Dendritic cell treated with granulocyte-macrophage colony-stimulating factor and Interleukin-4, amounts not matched to agents 40 ng/mL and 50 ng/mL, for 4 days (primary cell): ENCODE results near the gene KHDC3L.
"Not testable (repeated sequence)": the region's sequence is repeated elsewhere in the genome, so short reads cannot be mapped to it uniquely, and the experiment has no call there.

ENCODE experiments used
- H3K27ac Mint-ChIP-seq: one replicate; pipeline ENCODE4 v1.8.0; 2022; ENCODE audit warnings: mild to moderate bottlenecking, mixed read lengths
- H3K27me3 Mint-ChIP-seq: one replicate; pipeline ENCODE4 v1.8.0; 2022; ENCODE audit warnings: mild to moderate bottlenecking, mixed read lengths
- H3K36me3 Mint-ChIP-seq: one replicate; pipeline ENCODE4 v1.8.0; 2022; ENCODE audit warnings: low read depth, mixed read lengths
- H3K4me1 Mint-ChIP-seq: one replicate; pipeline ENCODE4 v1.8.0; 2022; ENCODE audit warnings: low read depth, mixed read lengths
- H3K4me3 Mint-ChIP-seq: one replicate; pipeline ENCODE4 v1.8.0; 2022; ENCODE audit warnings: mild to moderate bottlenecking, moderate library complexity, mixed read lengths
- H3K9me3 Mint-ChIP-seq: one replicate; pipeline ENCODE4 v1.8.0; 2022; ENCODE audit warnings: mixed read lengths
- intact Hi-C: fragments of 100-400 bp; cut with micrococcal nuclease; formaldehyde crosslinking; loops from one replicate; pipeline ENCODE4 v1.15.0; 2022

The KHDC3L gene

GRCh38 chr6:73382462-73383113 lies 20.1 kb downstream of the KHDC3L start:
- no peak overlapping the region for H3K27ac Mint-ChIP-seq
- H3K36me3 Mint-ChIP-seq = no peaks in the 10 kb centered on the region
- H3K4me3 Mint-ChIP-seq = no peak overlapping the region
- no peaks in the 10 kb centered on the region for H3K4me1 Mint-ChIP-seq
- H3K27me3 Mint-ChIP-seq = no peaks in the 10 kb centered on the region
- intact Hi-C loops = no loop called here
- H3K9me3 Mint-ChIP-seq = no peaks in the 10 kb centered on the region

GRCh38 chr6:73388433-73388799 lies 26.0 kb downstream of the KHDC3L start:
- Mint-ChIP-seq H3K27me3 (no peaks in the 10 kb centered on the region), H3K36me3 (no peaks in the 10 kb centered on the region), H3K4me1 (peaks cover 14% of the 10 kb centered on the region), H3K9me3 (no peaks in the 10 kb centered on the region), H3K27ac (peak overlapping the region; percentile 84), H3K4me3 (peak overlapping the region; percentile 79)
- intact Hi-C loops = loop anchor here (5.0 kb wide), 1 partner anchor 101 kb away; no protein-coding TSS in a partner anchor

- Mint-ChIP-seq H3K4me3 (peak overlapping the region; percentile 79), H3K4me1 (peaks cover 14% of the 10 kb centered on the region), H3K27me3 (no peaks in the 10 kb centered on the region), H3K27ac (peak overlapping the region; percentile 84), H3K36me3 (no peaks in the 10 kb centered on the region), H3K9me3 (no peaks in the 10 kb centered on the region)
- intact Hi-C loops = loop anchor here (5.0 kb wide), 1 partner anchor 102 kb away; no protein-coding TSS in a partner anchor
These were observed 26.5 kb downstream of the KHDC3L start for GRCh38 chr6:73388800-73389512.

- Mint-ChIP-seq H3K9me3 (peaks cover 4% of the 10 kb centered on the region), H3K27me3 (peaks cover 1% of the 10 kb centered on the region), H3K36me3 (peaks cover 4% of the 10 kb centered on the region), H3K4me3 (no peak overlapping the region), H3K27ac (no peak overlapping the region), H3K4me1 (peaks cover 17% of the 10 kb centered on the region)
- intact Hi-C loops = loop anchor here (5.0 kb wide), 1 partner anchor 103 kb away; no protein-coding TSS in a partner anchor
These were observed 27.4 kb downstream of the KHDC3L start for GRCh38 chr6:73389854-73390253.

GRCh38 chr6:73391675-73392074 lies 29.2 kb downstream of the KHDC3L start:
- peaks cover 8% of the 10 kb centered on the region for H3K9me3 Mint-ChIP-seq
- H3K27me3 Mint-ChIP-seq = peaks cover 4% of the 10 kb centered on the region
- H3K4me1 Mint-ChIP-seq = peaks cover 18% of the 10 kb centered on the region
- intact Hi-C loops = no loop called here
- H3K4me3 Mint-ChIP-seq = no peak overlapping the region
- H3K27ac Mint-ChIP-seq = no peak overlapping the region
- peaks cover 6% of the 10 kb centered on the region for H3K36me3 Mint-ChIP-seq

- H3K4me3 Mint-ChIP-seq, H3K27ac Mint-ChIP-seq, H3K9me3 Mint-ChIP-seq, H3K36me3 Mint-ChIP-seq, intact Hi-C loops, H3K27me3 Mint-ChIP-seq: not testable (repeated sequence)
- peaks cover 18% of the 10 kb centered on the region for H3K4me1 Mint-ChIP-seq
These were observed 29.7 kb downstream of the KHDC3L start for GRCh38 chr6:73392188-73392587.

GRCh38 chr6:73393278-73393677 lies 30.8 kb downstream of the KHDC3L start:
- Mint-ChIP-seq H3K4me1 (peaks cover 17% of the 10 kb centered on the region), H3K9me3 (peaks cover 8% of the 10 kb centered on the region), H3K4me3 (no peak overlapping the region), H3K27ac (no peak overlapping the region), H3K36me3 (peaks cover 6% of the 10 kb centered on the region), H3K27me3 (peaks cover 4% of the 10 kb centered on the region)
- intact Hi-C loops = no loop called here

- Mint-ChIP-seq H3K27ac (peak within 1 kb of the TSS; percentile 89), H3K4me3 (peak within 1 kb of the TSS; percentile 81), H3K27me3 (peaks cover 4% of the 10 kb centered on the region), H3K36me3 (peaks cover 6% of the 10 kb centered on the region), H3K9me3 (peaks cover 8% of the 10 kb centered on the region), H3K4me1 (peaks cover 4% of the 10 kb centered on the region)
- intact Hi-C loops = no loop called here
These were observed 32.3 kb downstream of the KHDC3L start, which contains the start of gene DDX43 for GRCh38 chr6:73394577-73395354. DDX43 (plus strand) TSS chr6:73394828; CDS start chr6:73394906, 78 bp downstream.

- Mint-ChIP-seq H3K4me1 (peaks cover 4% of the 10 kb centered on the region), H3K9me3 (peaks cover 8% of the 10 kb centered on the region), H3K27me3 (peaks cover 4% of the 10 kb centered on the region), H3K4me3 (no peak overlapping the region), H3K27ac (no peak overlapping the region), H3K36me3 (peaks cover 6% of the 10 kb centered on the region)
- intact Hi-C loops = no loop called here
These were observed 33.4 kb downstream of the KHDC3L start for GRCh38 chr6:73395875-73396274.

- no peak overlapping the region for H3K27ac Mint-ChIP-seq
- H3K9me3 Mint-ChIP-seq = no peaks in the 10 kb centered on the region
- no peaks in the 10 kb centered on the region for H3K27me3 Mint-ChIP-seq
- no peak overlapping the region for H3K4me3 Mint-ChIP-seq
- intact Hi-C loops = no loop called here
- H3K4me1 Mint-ChIP-seq = no peaks in the 10 kb centered on the region
- H3K36me3 Mint-ChIP-seq = no peaks in the 10 kb centered on the region
These were observed 38.2 kb downstream of the KHDC3L start for GRCh38 chr6:73400656-73401055.

GRCh38 chr6:73409395-73409794 lies 46.9 kb downstream of the KHDC3L start:
- no peaks in the 10 kb centered on the region for H3K9me3 Mint-ChIP-seq

GRCh38 chr6:73413102-73413501 lies 50.6 kb downstream of the KHDC3L start:
- Mint-ChIP-seq H3K36me3 (peaks cover 43% of the 10 kb centered on the region), H3K4me3 (no peak overlapping the region), H3K4me1 (no peaks in the 10 kb centered on the region), H3K27me3 (no peaks in the 10 kb centered on the region), H3K9me3 (no peaks in the 10 kb centered on the region), H3K27ac (no peak overlapping the region)
- intact Hi-C loops = no loop called here

More at GRCh38 chr6:73409395-73409794, 46.9 kb downstream of the KHDC3L start:
- H3K4me3 Mint-ChIP-seq = no peak overlapping the region
- no peaks in the 10 kb centered on the region for H3K27me3 Mint-ChIP-seq
- intact Hi-C loops = no loop called here
- H3K27ac Mint-ChIP-seq = no peak overlapping the region
- no peaks in the 10 kb centered on the region for H3K4me1 Mint-ChIP-seq
- peaks cover 9% of the 10 kb centered on the region for H3K36me3 Mint-ChIP-seq
